ENCODE measurements around the gene CPN1.

The CPN1 gene

DNA sequence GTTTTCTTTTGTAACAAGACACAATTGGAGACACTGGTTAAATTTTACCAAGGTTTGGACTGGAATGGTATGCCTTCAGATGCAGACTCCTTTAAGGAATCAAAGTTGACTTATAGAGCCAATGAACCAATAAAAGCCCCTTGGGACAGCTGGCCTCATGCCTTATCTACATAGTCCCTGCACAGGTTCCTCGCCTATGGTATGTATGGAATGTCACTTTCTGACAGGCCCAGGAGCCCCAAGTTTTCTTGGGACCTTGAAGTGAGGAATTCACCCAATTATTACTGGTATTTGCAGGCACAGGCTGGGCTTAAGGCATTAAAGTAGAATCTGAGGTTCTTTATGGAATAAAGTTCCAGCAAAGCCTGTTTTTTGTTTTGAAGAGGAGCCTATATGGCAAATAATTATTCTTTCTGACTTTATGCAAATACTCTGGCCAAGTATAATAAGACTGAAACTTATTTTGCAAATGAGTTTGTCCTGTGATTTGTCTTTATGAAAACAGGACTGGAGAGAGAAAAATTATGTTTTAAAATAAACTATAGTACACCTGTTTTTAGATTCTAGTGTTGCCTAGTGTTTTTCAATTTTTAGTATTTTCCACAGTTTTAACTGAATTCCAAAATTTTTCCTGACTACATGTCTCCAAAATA lies 47.8 kb downstream of the CPN1 start:
- TF ChIP-seq, protein P1, sequence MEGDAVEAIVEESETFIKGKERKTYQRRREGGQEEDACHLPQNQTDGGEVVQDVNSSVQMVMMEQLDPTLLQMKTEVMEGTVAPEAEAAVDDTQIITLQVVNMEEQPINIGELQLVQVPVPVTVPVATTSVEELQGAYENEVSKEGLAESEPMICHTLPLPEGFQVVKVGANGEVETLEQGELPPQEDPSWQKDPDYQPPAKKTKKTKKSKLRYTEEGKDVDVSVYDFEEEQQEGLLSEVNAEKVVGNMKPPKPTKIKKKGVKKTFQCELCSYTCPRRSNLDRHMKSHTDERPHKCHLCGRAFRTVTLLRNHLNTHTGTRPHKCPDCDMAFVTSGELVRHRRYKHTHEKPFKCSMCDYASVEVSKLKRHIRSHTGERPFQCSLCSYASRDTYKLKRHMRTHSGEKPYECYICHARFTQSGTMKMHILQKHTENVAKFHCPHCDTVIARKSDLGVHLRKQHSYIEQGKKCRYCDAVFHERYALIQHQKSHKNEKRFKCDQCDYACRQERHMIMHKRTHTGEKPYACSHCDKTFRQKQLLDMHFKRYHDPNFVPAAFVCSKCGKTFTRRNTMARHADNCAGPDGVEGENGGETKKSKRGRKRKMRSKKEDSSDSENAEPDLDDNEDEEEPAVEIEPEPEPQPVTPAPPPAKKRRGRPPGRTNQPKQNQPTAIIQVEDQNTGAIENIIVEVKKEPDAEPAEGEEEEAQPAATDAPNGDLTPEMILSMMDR (IDR thresholded peaks at IDR 0.05; ENCODE audit: extremely low read depth, insufficient read depth, missing control alignments): no peak
- no peak for DNase-seq (ENCODE audit: low spot score)
- in situ Hi-C loops (cut with MboI; ENCODE audit: low pct_unique_long_range_greater_than_20kb, low sequenced_read_pairs, unreplicated experiment): no loop called here

DNA sequence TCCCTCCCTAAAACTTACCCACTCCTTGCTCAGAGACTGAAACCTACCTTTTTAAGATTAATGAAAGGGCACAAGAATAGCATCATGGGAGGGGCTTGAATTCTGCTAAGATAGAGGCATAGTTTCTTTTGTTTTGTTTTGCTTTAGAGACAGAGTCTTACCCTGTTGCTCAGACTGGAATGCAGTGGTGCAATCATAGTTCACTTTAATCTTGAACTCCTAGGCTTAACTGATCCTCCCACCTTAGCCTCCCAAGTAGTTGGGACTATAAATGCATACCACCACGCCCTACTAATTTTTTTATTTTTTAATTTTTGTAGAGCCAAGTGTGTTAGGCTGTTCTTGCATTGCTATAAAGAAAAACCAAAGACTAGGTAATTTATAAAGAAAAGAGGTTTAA lies 54.3 kb downstream of the CPN1 start:
- TF ChIP-seq, protein P1 (IDR thresholded peaks at IDR 0.05; ENCODE audit: extremely low read depth, insufficient read depth, missing control alignments): no peak
- in situ Hi-C loops (cut with MboI; ENCODE audit: low pct_unique_long_range_greater_than_20kb, low sequenced_read_pairs, unreplicated experiment): no loop called here
- DNase-seq (ENCODE audit: low spot score): no peak

DNA sequence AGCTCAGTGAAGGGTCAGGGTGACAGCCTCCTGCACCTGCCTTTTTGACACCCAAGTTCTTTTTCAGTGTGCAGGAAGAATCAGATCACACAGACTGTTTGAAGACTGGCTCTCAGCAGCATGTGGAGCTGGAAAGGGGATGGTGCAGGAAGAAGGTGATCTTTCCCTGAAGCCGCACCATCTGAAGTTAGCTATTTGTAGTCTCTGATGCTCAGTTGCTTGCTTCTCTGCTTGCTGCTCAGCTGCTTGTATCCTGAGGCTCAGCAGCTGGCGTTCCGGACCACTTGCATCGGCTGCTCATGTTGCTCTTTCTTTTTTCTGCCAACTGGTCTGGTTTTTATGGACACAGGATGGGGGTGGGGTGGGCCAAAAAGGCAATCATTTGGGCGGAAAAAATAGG lies 56.1 kb downstream of the CPN1 start:
- no peak for DNase-seq (ENCODE audit: low spot score)
- TF ChIP-seq, protein P1 (IDR thresholded peaks at IDR 0.05; ENCODE audit: extremely low read depth, insufficient read depth, missing control alignments): no peak
- in situ Hi-C loops (cut with MboI; ENCODE audit: low pct_unique_long_range_greater_than_20kb, low sequenced_read_pairs, unreplicated experiment): no loop called here

DNA sequence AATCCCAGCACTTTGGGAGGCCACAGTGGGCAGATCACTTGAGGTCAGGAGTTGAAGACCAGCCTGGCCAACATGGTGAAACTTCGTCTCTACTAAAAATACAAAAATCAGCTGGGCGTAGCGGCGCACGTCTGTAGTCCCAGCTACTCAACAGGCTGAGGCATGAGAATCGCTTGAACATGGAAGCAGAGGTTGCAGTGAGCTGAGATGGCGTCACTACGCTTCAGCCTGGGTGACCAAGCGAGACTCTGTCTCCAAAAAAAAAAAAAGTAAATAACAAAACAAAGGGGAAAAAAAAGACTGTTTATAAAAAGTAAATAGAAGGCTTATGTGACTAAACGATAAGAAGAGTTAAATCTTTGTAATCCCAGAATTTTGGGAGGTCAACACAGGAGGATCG lies 56.9 kb downstream of the CPN1 start:
- TF ChIP-seq, protein P1 (IDR thresholded peaks at IDR 0.05; ENCODE audit: extremely low read depth, insufficient read depth, missing control alignments): no peak
- in situ Hi-C loops (cut with MboI; ENCODE audit: low pct_unique_long_range_greater_than_20kb, low sequenced_read_pairs, unreplicated experiment): no loop called here
- DNase-seq (ENCODE audit: low spot score): no peak

DNA sequence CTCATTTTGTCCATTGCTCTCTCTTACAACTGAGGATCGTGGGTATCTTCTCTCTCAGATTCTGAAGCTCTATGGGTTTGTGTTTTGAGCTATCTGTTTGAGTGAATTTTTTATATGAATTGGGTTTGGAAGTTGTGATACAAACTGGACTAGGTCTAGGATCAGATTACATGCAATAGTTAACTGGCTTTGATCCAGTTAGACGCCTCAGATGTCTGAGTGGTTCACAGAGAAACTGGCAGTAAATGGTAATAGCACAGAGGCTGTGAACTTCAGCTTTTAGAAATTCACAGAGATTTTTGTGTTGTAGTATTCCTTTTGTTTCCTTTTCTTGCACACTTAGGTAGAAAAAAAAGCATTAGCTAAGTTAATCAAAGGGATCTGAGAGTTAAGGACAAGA lies 59.3 kb downstream of the CPN1 start:
- in situ Hi-C loops (cut with MboI; ENCODE audit: low pct_unique_long_range_greater_than_20kb, low sequenced_read_pairs, unreplicated experiment): no loop called here
- TF ChIP-seq, protein P1 (IDR thresholded peaks at IDR 0.05; ENCODE audit: extremely low read depth, insufficient read depth, missing control alignments): no peak
- DNase-seq (ENCODE audit: low spot score): no peak

DNA sequence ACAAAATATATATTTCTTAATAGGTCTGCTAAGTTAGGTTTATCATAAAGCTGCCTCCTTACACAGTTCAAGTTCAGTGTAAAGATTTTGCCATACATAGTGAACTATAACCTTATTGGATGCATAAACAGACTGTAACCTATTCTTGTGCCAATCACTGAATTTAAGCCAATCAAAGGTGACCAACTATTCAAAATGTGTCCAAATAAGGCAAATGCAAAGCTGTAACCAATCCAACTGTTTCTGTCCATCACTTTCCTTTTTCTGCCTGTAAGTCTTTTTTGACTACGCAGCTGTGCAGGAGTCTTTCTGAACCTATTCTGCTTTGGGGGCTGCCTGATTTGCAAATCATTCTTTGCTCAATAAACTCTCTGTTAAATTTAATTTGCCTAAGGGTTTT lies 60.3 kb downstream of the CPN1 start:
- TF ChIP-seq, protein P1 (IDR thresholded peaks at IDR 0.05; ENCODE audit: extremely low read depth, insufficient read depth, missing control alignments): no peak
- DNase-seq (ENCODE audit: low spot score): no peak
- in situ Hi-C loops (cut with MboI; ENCODE audit: low pct_unique_long_range_greater_than_20kb, low sequenced_read_pairs, unreplicated experiment): no loop called here

DNA sequence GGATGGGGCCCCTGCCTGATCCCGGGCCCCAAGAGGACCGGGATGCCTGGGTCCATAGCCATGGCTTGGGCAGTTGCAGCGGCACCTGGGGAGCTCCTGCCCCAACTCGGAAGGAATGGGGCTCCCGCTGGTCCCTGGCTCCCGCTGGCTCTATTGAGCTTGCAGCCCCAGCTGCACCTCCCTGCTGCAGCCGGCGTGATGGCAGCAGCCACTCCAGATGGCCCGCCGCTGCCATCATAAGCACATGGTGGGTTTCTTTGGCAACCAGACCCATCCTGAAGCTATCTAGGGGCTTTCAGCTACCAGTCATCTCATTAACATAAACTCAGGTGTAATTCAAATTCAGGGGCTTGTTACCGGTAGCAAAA lies 60.8 kb downstream of the CPN1 start:
- in situ Hi-C loops (cut with MboI; ENCODE audit: low pct_unique_long_range_greater_than_20kb, low sequenced_read_pairs, unreplicated experiment): no loop called here
- TF ChIP-seq, protein P1 (IDR thresholded peaks at IDR 0.05; ENCODE audit: extremely low read depth, insufficient read depth, missing control alignments): no peak
- no peak for DNase-seq (ENCODE audit: low spot score)

All from GM13977 (cell line).